Neuronal stem cell (in vitro differentiated cells): ENCODE results near the gene MFN2.

Experiments
- DNase-seq: peaks from one replicate; pipeline ENCODE4 v3.0.0-alpha.2; 2013; ENCODE audit warnings: low spot score
- H2AFZ ChIP-seq: one replicate; pipeline ENCODE4 v1.6.1; 2013; ENCODE audit warnings: mild to moderate bottlenecking, low read length, inconsistent platforms
- H2AK5ac ChIP-seq: 2 replicates; pipeline ENCODE4 v1.6.1; 2013; ENCODE audit warnings: low read depth, mild to moderate bottlenecking, inconsistent platforms, low read length, moderate library complexity, mixed read lengths
- H2BK120ac ChIP-seq: 2 replicates; pipeline ENCODE4 v1.6.1; 2013; ENCODE audit warnings: low read depth, mild to moderate bottlenecking, inconsistent platforms, low read length, moderate library complexity, mixed read lengths
- H2BK12ac ChIP-seq: one replicate; pipeline ENCODE4 v1.6.1; 2013; ENCODE audit warnings: low read length, inconsistent platforms
- H2BK15ac ChIP-seq: 2 replicates; pipeline ENCODE4 v1.6.1; 2013; ENCODE audit warnings: mild to moderate bottlenecking, low read length, inconsistent platforms, mixed read lengths
- H2BK5ac ChIP-seq: one replicate; pipeline ENCODE4 v1.6.1; 2013; ENCODE audit warnings: inconsistent platforms, mild to moderate bottlenecking, low read length, moderate library complexity
- H3K14ac ChIP-seq: one replicate; pipeline ENCODE4 v1.6.1; 2013; ENCODE audit warnings: low read length, inconsistent platforms
- H3K18ac ChIP-seq: 2 replicates; pipeline ENCODE4 v1.6.1; 2013; ENCODE audit warnings: low read length, inconsistent platforms
- H3K23ac ChIP-seq: 2 replicates; pipeline ENCODE4 v1.6.1; 2013; ENCODE audit warnings: low read depth, mild to moderate bottlenecking, mixed read lengths, low read length, inconsistent platforms; ENCODE audit not compliant: poor library complexity
- H3K27ac ChIP-seq: replicated peaks from 3 replicates; pipeline ENCODE4 v1.5.1; 2013; ENCODE audit warnings: low read length, inconsistent platforms
- H3K27me3 ChIP-seq, 3 experiments: 2 replicates each; pipeline ENCODE4 v1.6.1; 2013; ENCODE audit warnings: low read length in 3 of 3, mild to moderate bottlenecking in 2 of 3, inconsistent platforms in 1 of 3, low read depth in 1 of 3, mixed read lengths in 1 of 3, moderate library complexity in 1 of 3; ENCODE audit not compliant: control insufficient read depth in 3 of 3, insufficient read depth in 3 of 3
- H3K36me3 ChIP-seq, 2 donors: replicated peaks in 1 of 2; 2 replicates each; pipeline ENCODE4 v1.6.1; 2013; ENCODE audit warnings: low read length in 2 of 2; ENCODE audit not compliant: control insufficient read depth in 2 of 2, insufficient read depth in 2 of 2
- H3K4ac ChIP-seq: 2 replicates; pipeline ENCODE4 v1.6.1; 2013; ENCODE audit warnings: inconsistent platforms, mild to moderate bottlenecking, low read length, moderate library complexity
- H3K4me1 ChIP-seq, 2 donors: 1 replicate in 1 of 2; 2 replicates in 1 of 2; pipeline ENCODE4 v1.6.1; 2013; ENCODE audit warnings: low read length in 2 of 2, low read depth in 1 of 2; ENCODE audit not compliant: control insufficient read depth in 2 of 2, insufficient read depth in 1 of 2
- H3K4me2 ChIP-seq: one replicate; pipeline ENCODE4 v1.6.1; 2013; ENCODE audit warnings: mild to moderate bottlenecking, low read length, inconsistent platforms; ENCODE audit not compliant: insufficient read depth, poor library complexity, severe bottlenecking
- H3K4me3 ChIP-seq, 2 donors: 2 replicates each; pipeline ENCODE4 v1.5.1; 2013; ENCODE audit warnings: low read length in 2 of 2, mild to moderate bottlenecking in 2 of 2, inconsistent platforms in 1 of 2, moderate library complexity in 1 of 2
- H3K79me1 ChIP-seq: one replicate; pipeline ENCODE4 v1.6.1; 2013; ENCODE audit warnings: low read depth, mild to moderate bottlenecking, inconsistent platforms, low read length, moderate library complexity
- H3K9ac ChIP-seq: one replicate; pipeline ENCODE4 v1.6.1; 2013; ENCODE audit warnings: mild to moderate bottlenecking, low read depth, low read length, inconsistent platforms; ENCODE audit not compliant: poor library complexity
- H3K9me3 ChIP-seq, 2 donors: replicated peaks in 1 of 2; 2 replicates each; pipeline versions ENCODE3 to v1.6.1; 2013; ENCODE audit warnings: low read length in 2 of 2, mild to moderate bottlenecking in 2 of 2, inconsistent platforms in 1 of 2, low read depth in 1 of 2, mixed read lengths in 1 of 2, moderate library complexity in 1 of 2; ENCODE audit not compliant: control insufficient read depth in 2 of 2, insufficient read depth in 1 of 2
- H4K8ac ChIP-seq: one replicate; pipeline ENCODE4 v1.6.1; 2013; ENCODE audit warnings: low read depth, mild to moderate bottlenecking, inconsistent platforms, low read length, moderate library complexity
- H4K91ac ChIP-seq: one replicate; pipeline ENCODE4 v1.6.1; 2013; ENCODE audit warnings: low read length, low read depth, mild to moderate bottlenecking, inconsistent platforms; ENCODE audit not compliant: poor library complexity
- WGBS, 2 donors: extraction: QIAGEN DNeasy Blood & Tissue Kit; methylation state at CpG; one replicate each; pipeline ENCODE4 v1.1.7; 2013; ENCODE audit warnings: missing lambda C conversion rate in 2 of 2, mixed read lengths in 1 of 2; ENCODE audit not compliant: insufficient read length in 2 of 2, insufficient replicate concordance in 1 of 2; ENCODE audit errors: extremely low coverage in 2 of 2; 5-methylcytosine and 5-hydroxymethylcytosine counted together

The MFN2 gene

DNA sequence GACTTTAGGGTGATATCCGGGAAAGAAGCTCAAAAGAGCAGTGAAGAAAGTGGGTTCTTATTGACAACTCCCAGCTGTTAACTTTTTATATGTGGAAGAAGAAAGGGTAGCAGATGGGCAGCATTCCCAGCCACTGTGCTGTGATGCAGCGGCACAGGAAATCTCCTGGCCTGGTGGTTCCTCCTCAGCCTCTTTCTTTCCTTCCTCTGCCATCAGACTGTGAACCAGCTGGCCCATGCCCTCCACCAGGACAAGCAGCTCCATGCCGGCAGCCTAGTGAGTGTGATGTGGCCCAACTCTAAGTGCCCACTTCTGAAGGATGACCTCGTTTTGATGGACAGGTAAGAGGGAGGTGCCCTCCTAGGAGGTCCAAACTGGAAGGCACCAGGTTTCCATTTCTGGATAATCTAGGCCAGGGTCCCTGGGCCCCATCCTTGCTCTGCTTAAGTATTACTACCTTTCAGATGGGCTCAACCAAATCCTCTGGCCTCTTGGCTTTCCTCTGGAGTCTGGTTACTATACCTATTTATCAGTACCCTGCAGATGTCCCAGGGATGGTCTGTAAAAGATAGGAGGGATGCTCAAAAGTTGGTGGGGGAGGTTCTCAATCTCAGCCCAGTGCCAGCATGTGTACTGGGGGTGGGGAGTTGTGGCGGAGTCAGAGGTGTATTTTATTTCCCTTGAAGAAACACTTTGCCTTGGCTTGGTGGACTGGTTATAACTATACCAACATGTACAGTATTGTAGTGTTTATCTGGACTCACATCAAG is 17.0 kb downstream of the MFN2 start:
- H3K4me1 ChIP-seq = no peaks in the 10 kb centered on the region
- no peak overlapping the region for H3K23ac ChIP-seq
- H3K4me3 ChIP-seq = no peak overlapping the region
- H2AK5ac ChIP-seq = no peak overlapping the region
- H3K79me1 ChIP-seq = no peaks in the 10 kb centered on the region
- no peak overlapping the region for H2BK12ac ChIP-seq
- H3K9ac ChIP-seq = no peak overlapping the region
- no peaks in the 10 kb centered on the region for H3K9me3 ChIP-seq
- no peak overlapping the region for H3K18ac ChIP-seq
- H3K27ac ChIP-seq = no peak overlapping the region
- H3K4me2 ChIP-seq = no peak overlapping the region
- H3K36me3 ChIP-seq = peaks cover 50 to 83% of the 10 kb centered on the region in 2 donors
- H2BK120ac ChIP-seq = no peak overlapping the region
- WGBS, 2 donors = no CpG with 5 or more reads among the region's 5 CpGs
- no peak for DNase-seq
- H4K91ac ChIP-seq = no peak overlapping the region
- no peaks in the 10 kb centered on the region for H3K27me3 ChIP-seq
- no peak overlapping the region for H3K4ac ChIP-seq
- H2BK15ac ChIP-seq = no peak overlapping the region
- H2AFZ ChIP-seq = no peak overlapping the region
- H3K14ac ChIP-seq = no peak overlapping the region
- H2BK5ac ChIP-seq = no peak overlapping the region
- H4K8ac ChIP-seq = no peak overlapping the region

DNA sequence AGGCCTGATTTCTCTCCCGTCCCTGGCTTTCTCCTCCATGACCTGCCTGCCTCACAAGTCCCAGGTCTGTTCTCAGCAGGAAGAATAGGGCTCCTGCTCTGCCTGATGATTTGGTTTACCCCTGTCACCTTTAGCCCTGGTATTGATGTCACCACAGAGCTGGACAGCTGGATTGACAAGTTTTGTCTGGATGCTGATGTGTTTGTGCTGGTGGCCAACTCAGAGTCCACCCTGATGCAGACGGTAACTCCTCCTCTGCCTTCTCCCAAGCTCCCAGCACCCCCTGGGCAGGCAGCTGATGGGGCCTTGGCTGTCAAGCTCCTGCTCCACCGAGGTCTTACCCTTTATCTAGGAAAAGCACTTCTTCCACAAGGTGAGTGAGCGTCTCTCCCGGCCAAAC is 18.4 kb downstream of the MFN2 start:
- WGBS, 2 donors = no CpG with 5 or more reads among the region's 5 CpGs
- H2BK12ac ChIP-seq = no peak overlapping the region
- no peak overlapping the region for H3K14ac ChIP-seq
- DNase-seq = no peak
- no peaks in the 10 kb centered on the region for H3K9me3 ChIP-seq
- H3K4me1 ChIP-seq = no peaks in the 10 kb centered on the region
- H3K9ac ChIP-seq = no peak overlapping the region
- no peaks in the 10 kb centered on the region for H3K79me1 ChIP-seq
- H2BK120ac ChIP-seq = no peak overlapping the region
- peaks cover 54 to 82% of the 10 kb centered on the region in 2 donors for H3K36me3 ChIP-seq
- no peak overlapping the region for H3K27ac ChIP-seq
- no peak overlapping the region for H3K4me2 ChIP-seq
- H4K91ac ChIP-seq = no peak overlapping the region
- no peaks in the 10 kb centered on the region for H3K27me3 ChIP-seq
- no peak overlapping the region for H2AFZ ChIP-seq
- H4K8ac ChIP-seq = no peak overlapping the region
- no peak overlapping the region for H3K18ac ChIP-seq
- H2BK15ac ChIP-seq = no peak overlapping the region
- no peak overlapping the region for H2BK5ac ChIP-seq
- H3K4ac ChIP-seq = no peak overlapping the region
- H2AK5ac ChIP-seq = no peak overlapping the region
- H3K4me3 ChIP-seq = peak overlapping the region in 1 of 2 donors; percentile 35
- no peak overlapping the region for H3K23ac ChIP-seq

DNA sequence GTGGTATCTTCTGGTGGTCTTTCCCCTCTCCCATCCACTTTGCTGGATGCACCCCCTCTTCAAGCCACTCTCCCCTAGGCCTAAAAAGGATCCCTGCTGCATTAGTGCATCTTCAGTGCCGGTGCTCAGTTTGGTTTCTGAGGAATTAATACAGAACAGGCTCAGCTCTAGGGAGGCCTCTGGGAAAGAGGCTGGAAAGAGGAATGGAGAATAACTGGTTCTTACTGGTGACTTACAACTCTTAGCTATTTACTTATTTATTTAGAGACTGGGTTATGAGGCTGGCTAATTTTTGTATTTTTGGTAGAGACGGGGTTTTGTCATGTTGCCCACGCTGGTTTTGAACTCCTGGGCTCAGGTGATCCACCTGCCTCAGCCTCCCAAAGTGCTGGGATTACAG is 19.0 kb downstream of the MFN2 start:
- Histone ChIP-seq H3K4me2 (no peak overlapping the region), H2BK12ac (no peak overlapping the region), H2AK5ac (no peak overlapping the region), H3K27me3 (no peaks in the 10 kb centered on the region), H2AFZ (no peak overlapping the region), H4K91ac (no peak overlapping the region), H3K27ac (no peak overlapping the region), H2BK15ac (no peak overlapping the region), H3K79me1 (no peaks in the 10 kb centered on the region), H3K4ac (no peak overlapping the region), H3K9ac (no peak overlapping the region), H3K4me3 (no peak overlapping the region), H3K14ac (no peak overlapping the region), H4K8ac (no peak overlapping the region), H3K4me1 (no peaks in the 10 kb centered on the region), H3K36me3 (peaks cover 56 to 83% of the 10 kb centered on the region in 2 donors), H3K18ac (no peak overlapping the region), H2BK5ac (no peak overlapping the region), H3K23ac (no peak overlapping the region), H3K9me3 (no peaks in the 10 kb centered on the region), H2BK120ac (no peak overlapping the region)
- DNase-seq = no peak
- WGBS, 2 donors = no CpG with 5 or more reads among the region's 3 CpGs

DNA sequence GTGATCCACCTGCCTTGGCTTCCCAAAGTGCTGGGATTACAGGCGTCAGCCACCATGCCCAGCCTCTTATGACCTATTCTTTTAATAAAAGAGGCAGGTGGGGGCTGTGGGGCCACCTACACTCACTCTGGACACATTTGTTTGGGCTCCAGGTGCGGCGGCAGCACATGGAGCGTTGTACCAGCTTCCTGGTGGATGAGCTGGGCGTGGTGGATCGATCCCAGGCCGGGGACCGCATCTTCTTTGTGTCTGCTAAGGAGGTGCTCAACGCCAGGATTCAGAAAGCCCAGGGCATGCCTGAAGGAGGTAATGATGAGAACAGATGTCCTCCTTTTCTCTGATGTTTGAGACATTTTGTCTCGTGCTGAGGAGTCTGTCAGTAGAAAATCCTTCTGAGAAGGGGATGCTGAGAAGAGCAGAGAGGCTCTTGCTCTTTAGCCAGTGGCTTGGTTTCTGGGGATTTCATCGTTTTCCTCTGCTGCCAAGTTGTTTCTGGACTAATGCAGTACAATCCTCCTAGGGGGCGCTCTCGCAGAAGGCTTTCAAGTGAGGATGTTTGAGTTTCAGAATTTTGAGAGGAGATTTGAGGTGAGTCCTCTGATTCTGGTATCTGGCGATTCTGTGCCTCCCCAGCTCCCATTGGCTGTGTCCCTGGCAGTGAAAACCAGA is 21.1 kb downstream of the MFN2 start:
- no peak overlapping the region for H2BK5ac ChIP-seq
- H3K36me3 ChIP-seq = peaks cover 62 to 85% of the 10 kb centered on the region in 2 donors
- no peak overlapping the region for H3K27ac ChIP-seq

More for the DNA sequence above, 21.1 kb downstream of the MFN2 start:
- Histone ChIP-seq H2BK12ac (no peak overlapping the region), H3K4ac (no peak overlapping the region), H2BK120ac (no peak overlapping the region), H3K27me3 (no peaks in the 10 kb centered on the region), H3K4me1 (peaks cover 0 to 3% of the 10 kb centered on the region in 2 donors), H4K8ac (no peak overlapping the region), H3K4me3 (no peak overlapping the region), H3K9me3 (no peaks in the 10 kb centered on the region), H3K9ac (no peak overlapping the region), H2BK15ac (no peak overlapping the region), H3K79me1 (no peaks in the 10 kb centered on the region), H2AFZ (no peak overlapping the region), H3K23ac (no peak overlapping the region), H3K4me2 (no peak overlapping the region), H4K91ac (no peak overlapping the region), H2AK5ac (no peak overlapping the region), H3K18ac (no peak overlapping the region), H3K14ac (no peak overlapping the region)
- DNase-seq = peak; percentile 40
- WGBS, 2 donors = no CpG with 5 or more reads among the region's 14 CpGs
